HepG2 (cell line): Measurements from ENCODE around the gene CMPK1. TPM values are rescaled to one million over a fixed set of nuclear protein-coding genes. Genes with fewer than 3 reads are reported as not detected.
"Not testable (repeated sequence)": the region's sequence is repeated elsewhere in the genome, so short reads cannot be mapped to it uniquely, and the experiment has no call there.

Experiments
- ATAC-seq: fragments of 200-7000 bp; cut with Tn5 transposase; 3 replicates; pipeline ENCODE4 v1.9.1; 2020; ENCODE audit warnings: mild to moderate bottlenecking, moderate library complexity
- BruUV-seq: library from RNA; stranded (reverse); fragments of 400-500 nt; replicated peaks from 2 replicates; lab custom pipeline; 2021; lab: Mats Ljungman, UMichigan
- CTCF ChIA-PET: fragments of 300-600 bp; formaldehyde crosslinking; extraction: SDS; loops from one replicate; lab custom pipeline; 2021; ENCODE audit warnings: low total read pairs, inconsistent platforms, low intra/inter-chr PET ratio; lab: Yijun Ruan, JAX
- POLR2A ChIA-PET: fragments of 350-600 bp; sonication (Branson Sonifier 250); formaldehyde crosslinking; loops from one replicate; lab custom pipeline; 2020; ENCODE audit warnings: antibody characterized with exemption, inconsistent platforms; lab: Yijun Ruan, JAX
- DNase-seq: peaks from one replicate; pipeline ENCODE4 v3.0.0-alpha.2; 2015; ENCODE audit warnings: low spot score
- FAIRE-seq: peaks from 3 replicates; lab custom pipeline; 2011; peaks lifted over from hg19 to GRCh38; lab: Jason Lieb, UNC
- H2AFZ ChIP-seq: one replicate; pipeline ENCODE4 v1.6.1; 2011; ENCODE audit warnings: low read length, inconsistent platforms
- H3K27ac ChIP-seq: fragments of 300-600 bp; 3 replicates; pipeline ENCODE4 v1.8.0; 2011; ENCODE audit warnings: mixed run types, mild to moderate bottlenecking, mixed read lengths, low read length, inconsistent platforms; ENCODE audit not compliant: insufficient read depth; ENCODE audit errors: extremely low read length
- H3K27me3 ChIP-seq, 2 experiments: fragments of 200-600 bp in 1 of 2; 2 replicates in 1 of 2; 3 replicates in 1 of 2; pipeline versions ENCODE4 v1.6.0 to v1.8.0; 2011; ENCODE audit warnings: low read length in 2 of 2, mild to moderate bottlenecking in 2 of 2, moderate library complexity in 2 of 2, inconsistent platforms in 1 of 2; ENCODE audit not compliant: insufficient read depth in 2 of 2, control insufficient read depth in 1 of 2
- H3K36me3 ChIP-seq, 2 experiments: fragments of 200-600 bp in 1 of 2; replicated peaks in 1 of 2; 2 replicates in 1 of 2; 3 replicates in 1 of 2; pipeline versions ENCODE4 v1.5.1 to v1.8.0; 2011; ENCODE audit warnings: low read length in 2 of 2, inconsistent platforms in 1 of 2; ENCODE audit not compliant: insufficient read depth in 2 of 2, control insufficient read depth in 1 of 2
- H3K4me1 ChIP-seq: 2 replicates; pipeline ENCODE4 v1.5.1; 2012; ENCODE audit warnings: low read length, inconsistent platforms; ENCODE audit not compliant: insufficient read depth
- H3K4me2 ChIP-seq: 2 replicates; pipeline ENCODE4 v1.6.0; 2011; ENCODE audit warnings: low read depth, low read length, inconsistent platforms
- H3K4me3 ChIP-seq, 3 experiments: fragments of 200-600 bp in 1 of 3; sonication (generic), shearing (Covaris generic) in 1 of 3; replicated peaks in 1 of 3; 2 replicates each; pipeline ENCODE4 v1.5.1; 2011 to 2016; ENCODE audit warnings: low read length in 3 of 3, inconsistent platforms in 2 of 3, low read depth in 2 of 3, mild to moderate bottlenecking in 2 of 3, control low read depth in 1 of 3, mixed read lengths in 1 of 3; ENCODE audit not compliant: insufficient read depth in 1 of 3
- H3K79me2 ChIP-seq: one replicate; pipeline ENCODE4 v1.6.1; 2011; ENCODE audit warnings: low read length, inconsistent platforms; ENCODE audit not compliant: insufficient read depth
- H3K9ac ChIP-seq: 2 replicates; pipeline ENCODE4 v1.6.0; 2011; ENCODE audit warnings: mild to moderate bottlenecking, low read depth, low read length, inconsistent platforms; ENCODE audit not compliant: insufficient read depth
- H3K9me3 ChIP-seq: 2 replicates; pipeline ENCODE4 v1.5.1; 2012; ENCODE audit warnings: mild to moderate bottlenecking, low read length
- H4K20me1 ChIP-seq: 2 replicates; pipeline ENCODE4 v1.6.0; 2011; ENCODE audit warnings: inconsistent platforms, mild to moderate bottlenecking, low read length, moderate library complexity; ENCODE audit not compliant: insufficient read depth
- CC2D1A ChIP-seq: sonication (generic); formaldehyde crosslinking; IDR thresholded peaks from 2 replicates; pipeline ENCODE4 v1.8.1; 2023; ENCODE audit warnings: mild to moderate bottlenecking, missing genetic modification reagents
- CREB1 ChIP-seq, 2 experiments: fragments of 450-650 bp in 1 of 2; IDR thresholded peaks; 2 replicates each; pipeline ENCODE4 v1.6.1; 2016 to 2017; ENCODE audit warnings: control low read depth in 1 of 2, mild to moderate bottlenecking in 1 of 2, missing compliant biosample characterization in 1 of 2, missing genetic modification characterization in 1 of 2
- ETV5 ChIP-seq: IDR thresholded peaks from 2 replicates; pipeline ENCODE4 v1.6.1; 2018; ENCODE audit warnings: missing biosample characterization, missing genetic modification reagents, inconsistent platforms, borderline replicate concordance
- GATAD1 ChIP-seq: IDR thresholded peaks from 2 replicates; pipeline ENCODE4 v1.6.1; 2016; ENCODE audit warnings: missing genetic modification reagents, missing compliant biosample characterization
- MAX ChIP-seq: IDR thresholded peaks from 2 replicates; pipeline ENCODE4 v1.6.1; 2012; ENCODE audit warnings: inconsistent platforms
- SMAD3 ChIP-seq: sonication (generic); formaldehyde crosslinking; IDR thresholded peaks from 2 replicates; pipeline ENCODE4 v1.4.0; 2020; ENCODE audit warnings: missing genetic modification reagents
- SRSF1 ChIP-seq: fragments of 200-400 bp; formaldehyde crosslinking; optimal IDR thresholded peaks from 2 replicates; pipeline ENCODE3; 2017; ENCODE audit warnings: mild to moderate bottlenecking, low read depth, low read length, moderate library complexity
- SYNCRIP ChIP-seq: fragments of 200-400 bp; formaldehyde crosslinking; IDR thresholded peaks from 2 replicates; pipeline ENCODE4 v1.6.1; 2018; ENCODE audit warnings: mild to moderate bottlenecking, low read depth, low read length; ENCODE audit not compliant: insufficient read depth
- ZFP37 ChIP-seq: sonication (generic); formaldehyde crosslinking; IDR thresholded peaks from 2 replicates; pipeline ENCODE4 v1.4.0; 2020; ENCODE audit warnings: missing genetic modification reagents, borderline replicate concordance
- ZNF17 ChIP-seq: sonication (generic); formaldehyde crosslinking; IDR thresholded peaks from 2 replicates; pipeline ENCODE4 v1.5.0; 2020; ENCODE audit warnings: mild to moderate bottlenecking, missing genetic modification reagents
- ZNF333 ChIP-seq: sonication (generic); formaldehyde crosslinking; IDR thresholded peaks from 2 replicates; pipeline ENCODE4 v1.4.0; 2020; ENCODE audit warnings: mild to moderate bottlenecking, missing genetic modification reagents, borderline replicate concordance
- ZNF761 ChIP-seq: sonication (generic); formaldehyde crosslinking; conservative IDR thresholded peaks from 2 replicates; pipeline ENCODE4 v1.4.0; 2020; ENCODE audit warnings: mild to moderate bottlenecking, missing genetic modification reagents
- WGBS: methylation state at CpG from one replicate; pipeline ENCODE4 v1.1.6; 2017; ENCODE audit warnings: low lambda C conversion rate; 5-methylcytosine and 5-hydroxymethylcytosine counted together
- in situ Hi-C: cut with HindIII; loops from 2 replicates; pipeline ENCODE4 v1.10.0; 2017; ENCODE audit warnings: low pct_unique_long_range_greater_than_20kb; ENCODE audit not compliant: extremely low pct_ligation_motif_present
- intact Hi-C: fragments of 100-400 bp; cut with micrococcal nuclease; formaldehyde crosslinking; loops from one replicate; pipeline ENCODE4 v1.10.0; 2022; ENCODE audit not compliant: unreplicated experiment
- polyA plus RNA-seq, 8 experiments: library from polyadenylated mRNA; depleted of rRNA in 3 of 8; stranded (reverse) in 7 of 8; unstranded in 1 of 8; fragments of >200 nt; fragmentation: Illumina TruSeq in 4 of 8; extraction: Trizol in 4 of 8; gene quantifications; 2 replicates each; pipeline versions ENCODE4 v1.2.1 to v1.2.3, GENCODE V29; 2011 to 2016; ENCODE audit warnings: low read depth in 4 of 8, missing spikeins in 1 of 8, mixed read lengths in 1 of 8; ENCODE audit not compliant: insufficient read depth in 1 of 8
- total RNA-seq, 5 experiments: library from RNA; depleted of rRNA; stranded (reverse); fragments of >200 nt; fragmentation: Illumina TruSeq; extraction: Trizol; gene quantifications; 2 replicates each; pipeline ENCODE4 v1.2.3, GENCODE V29; 2016; ENCODE audit warnings: low read depth in 1 of 5
- TF ChIP-seq, protein P1 (sequence below): sonication (generic); formaldehyde crosslinking; IDR thresholded peaks from 2 replicates; pipeline ENCODE4 v1.4.0; 2020; ENCODE audit warnings: mild to moderate bottlenecking, missing genetic modification reagents, borderline replicate concordance

Gene CMPK1
- total and polyA plus RNA-seq, 2 of the 13 experiments (the other 11 are each of a cell fraction or from before 2014, with no cell fraction given): 38.3 to 92.0 TPM

DNA sequence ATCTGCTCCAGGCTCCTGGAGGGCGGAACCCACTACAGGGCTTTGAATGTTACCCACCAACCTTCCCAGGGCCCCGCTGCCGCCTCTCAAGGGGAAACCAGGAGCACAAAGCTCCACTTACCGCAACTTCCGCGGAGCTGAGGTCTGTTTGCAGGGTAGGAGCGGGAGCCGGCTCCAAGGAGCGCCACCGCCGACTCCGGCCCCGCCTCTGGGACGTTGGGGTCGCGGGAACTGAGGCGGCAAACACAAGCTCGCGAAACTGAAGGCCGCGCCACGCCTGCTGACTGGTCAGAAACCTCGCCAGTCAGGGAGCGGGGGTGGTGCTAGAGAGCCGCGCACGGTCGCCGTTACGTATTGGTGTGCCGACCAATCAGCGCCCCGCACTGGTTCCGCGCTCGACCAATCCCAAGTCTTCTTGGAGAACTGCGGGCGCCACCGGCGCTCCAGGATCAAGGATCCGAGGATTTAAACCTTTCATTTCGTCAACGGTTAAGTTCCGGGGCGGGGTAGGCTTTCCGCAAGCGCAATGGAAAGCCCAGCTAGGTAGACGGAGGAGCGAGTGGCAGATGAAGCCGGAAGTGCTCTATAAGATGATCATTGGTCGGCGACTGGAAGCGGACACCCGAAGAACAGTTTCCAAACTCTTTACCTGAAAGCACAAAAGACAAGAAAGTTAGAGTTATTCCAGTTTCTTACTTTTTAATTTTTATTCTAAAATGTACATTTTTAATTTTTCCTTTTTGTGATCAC is 19.5 kb upstream of the CMPK1 start, which contains the start of gene STIL (continued):
- TF ChIP-seq GATAD1 (CRISPR knock-in tag): peak; percentile 93
- TF ChIP-seq ZNF761 (CRISPR knock-in tag): no peak
- no peak for TF ChIP-seq SRSF1
- TF ChIP-seq ZFP37 (CRISPR knock-in tag): no peak
- TF ChIP-seq MAX: peak; percentile 55
- no peak for TF ChIP-seq ZNF333 (CRISPR knock-in tag)
- no peak for TF ChIP-seq ZNF17
- TF ChIP-seq CC2D1A (CRISPR knock-in tag): no peak
- TF ChIP-seq ETV5: peak; percentile 90
- TF ChIP-seq SMAD3 (CRISPR knock-in tag): no peak
- peak; percentile 89 for TF ChIP-seq CREB1 (IDR thresholded peaks at IDR 0.05)
- peak; percentile 95 for TF ChIP-seq CREB1 (CRISPR knock-in tag; IDR thresholded peaks at IDR 0.05)

DNA sequence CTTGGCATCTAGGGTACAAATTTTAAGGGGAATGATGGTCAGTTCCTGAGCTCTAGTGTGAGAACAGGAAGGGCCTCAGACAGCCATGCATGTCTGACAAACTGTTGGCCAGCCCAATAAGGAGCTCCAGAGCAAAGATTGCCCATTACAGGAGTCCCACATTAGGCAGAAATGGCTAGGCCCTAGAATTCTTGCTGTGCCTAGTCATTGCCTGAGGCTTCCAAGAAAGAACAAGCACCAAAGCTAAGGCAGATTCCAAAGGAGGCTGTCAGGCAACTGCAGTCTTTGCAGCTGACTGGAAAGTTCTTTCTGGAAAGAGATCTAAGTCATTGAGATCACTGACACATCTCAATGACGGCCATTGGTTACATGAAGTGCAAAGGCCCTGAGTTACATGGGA is 15.7 kb upstream of the CMPK1 start:
- peak overlapping the region; percentile 84 for H2AFZ ChIP-seq
- no peaks in the 10 kb centered on the region for H3K36me3 ChIP-seq
- peaks cover 14% of the 10 kb centered on the region for H3K4me1 ChIP-seq
- H3K4me2 ChIP-seq: no peak overlapping the region
- H3K9me3 ChIP-seq: no peaks in the 10 kb centered on the region
- intact Hi-C loops: no loop called here
- POLR2A ChIA-PET: interaction anchor here (1.1 kb wide), 1 partner anchor 17 kb away, joined by 5 read pairs; no protein-coding TSS in a partner anchor
- 56% methylated on average over 1 of the region's 1 CpG for WGBS
- H4K20me1 ChIP-seq: no peaks in the 10 kb centered on the region
- no TSS peak for BruUV-seq
- H3K27me3 ChIP-seq: no peaks in the 10 kb centered on the region; a peak in 1 of 5 replicates
- CTCF ChIA-PET: no interaction called here
- DNase-seq: no peak
- H3K4me3 ChIP-seq: no peak overlapping the region
- no peak for ATAC-seq
- H3K27ac ChIP-seq: no peak overlapping the region
- H3K9ac ChIP-seq: no peak overlapping the region
- no peak for FAIRE-seq
- H3K79me2 ChIP-seq: peaks cover 9% of the 10 kb centered on the region
- no peak for TF ChIP-seq SYNCRIP
- TF ChIP-seq, protein P1, sequence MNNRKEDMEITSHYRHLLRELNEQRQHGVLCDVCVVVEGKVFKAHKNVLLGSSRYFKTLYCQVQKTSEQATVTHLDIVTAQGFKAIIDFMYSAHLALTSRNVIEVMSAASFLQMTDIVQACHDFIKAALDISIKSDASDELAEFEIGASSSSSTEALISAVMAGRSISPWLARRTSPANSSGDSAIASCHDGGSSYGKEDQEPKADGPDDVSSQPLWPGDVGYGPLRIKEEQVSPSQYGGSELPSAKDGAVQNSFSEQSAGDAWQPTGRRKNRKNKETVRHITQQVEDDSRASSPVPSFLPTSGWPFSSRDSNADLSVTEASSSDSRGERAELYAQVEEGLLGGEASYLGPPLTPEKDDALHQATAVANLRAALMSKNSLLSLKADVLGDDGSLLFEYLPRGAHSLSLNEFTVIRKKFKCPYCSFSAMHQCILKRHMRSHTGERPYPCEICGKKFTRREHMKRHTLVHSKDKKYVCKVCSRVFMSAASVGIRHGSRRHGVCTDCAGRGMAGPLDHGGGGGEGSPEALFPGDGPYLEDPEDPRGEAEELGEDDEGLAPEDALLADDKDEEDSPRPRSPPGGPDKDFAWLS: no peak
- in situ Hi-C loops: no loop called here

GRCh38 chr1:47319968-47320367 is 13.6 kb upstream of the CMPK1 start:
- POLR2A ChIA-PET: not testable (repeated sequence)

More at GRCh38 chr1:47319968-47320367, 13.6 kb upstream of the CMPK1 start:
- CTCF ChIA-PET, H3K4me2 ChIP-seq, FAIRE-seq, in situ Hi-C loops, H3K9me3 ChIP-seq, H3K27me3 ChIP-seq, BruUV-seq, H2AFZ ChIP-seq, H3K79me2 ChIP-seq, H3K27ac ChIP-seq, H3K9ac ChIP-seq, intact Hi-C loops, H3K4me3 ChIP-seq, H4K20me1 ChIP-seq, DNase-seq, H3K36me3 ChIP-seq, ATAC-seq: not testable (repeated sequence)
- WGBS: 90% methylated on average over 14 of the region's 14 CpGs
- peaks cover 27% of the 10 kb centered on the region for H3K4me1 ChIP-seq
